Measurements from ENCODE around the gene CST9. TPM values are rescaled to one million over a fixed set of nuclear protein-coding genes. Genes with fewer than 3 reads are reported as not detected.

Gene CST9
- total and polyA plus RNA-seq, 9 of the 15 experiments (the other 6 are each of a cell fraction or from before 2014, with no cell fraction given): not detected

GRCh38 chr20:23637282-23638221 is 31.8 kb upstream of the CST9 start, which contains the start of gene CST3 (continued):
- TF ChIP-seq HDAC1 (IDR thresholded peaks at IDR 0.05) (peak in 1 of 2 experiments; percentile 41; a peak in 1 of 4 replicates), ZFP36 (IDR thresholded peaks at IDR 0.05; ENCODE audit: low read depth, low read length, partially characterized antibody) (peak; percentile 55), KAT2B (IDR thresholded peaks at IDR 0.05; ENCODE audit: low read depth, low read length) (no peak), ERF (CRISPR knock-in tag; IDR thresholded peaks at IDR 0.05) (0 out of 2 replicates have a peak, but pooled peaks have one; percentile 43), BRD4 (IDR thresholded peaks at IDR 0.05) (peak; percentile 85; the same call in 1 of the 2 replicates), NRF1 (conservative IDR thresholded peaks at IDR 0.05 in 1 of 2, IDR thresholded peaks at IDR 0.05 in 1 of 2) (peak; percentile 70 to 71), MYC (IDR thresholded peaks at IDR 0.05; ENCODE audit: low read depth, low read length) (peak; percentile 66), MYC (CRISPR knock-in tag; IDR thresholded peaks at IDR 0.05; ENCODE audit: borderline replicate concordance, low read depth) (no peak), ESRRA (IDR thresholded peaks at IDR 0.05; ENCODE audit: borderline replicate concordance, low read depth) (peak; percentile 56; the same call in 1 of the 2 replicates), PML (IDR thresholded peaks at IDR 0.05; ENCODE audit: low read length) (peak; percentile 29; the same call in 1 of the 2 replicates), NCOR1 (IDR thresholded peaks at IDR 0.05) (no peak), RBFOX2 (IDR thresholded peaks at IDR 0.05; ENCODE audit: low read depth, low read length) (peak; percentile 93), EP400 (IDR thresholded peaks at IDR 0.05) (peak; percentile 50; the same call in 1 of the 2 replicates), KDM5B (IDR thresholded peaks at IDR 0.05; ENCODE audit: insufficient replicate concordance, low read depth, low read length) (peak; percentile 76), RBM22 (IDR thresholded peaks at IDR 0.05; ENCODE audit: low read depth, low read length, poor library complexity, severe bottlenecking) (peak; percentile 76), SUPT5H (IDR thresholded peaks at IDR 0.05) (peak; percentile 62)
- TF ChIP-seq, protein P1, sequence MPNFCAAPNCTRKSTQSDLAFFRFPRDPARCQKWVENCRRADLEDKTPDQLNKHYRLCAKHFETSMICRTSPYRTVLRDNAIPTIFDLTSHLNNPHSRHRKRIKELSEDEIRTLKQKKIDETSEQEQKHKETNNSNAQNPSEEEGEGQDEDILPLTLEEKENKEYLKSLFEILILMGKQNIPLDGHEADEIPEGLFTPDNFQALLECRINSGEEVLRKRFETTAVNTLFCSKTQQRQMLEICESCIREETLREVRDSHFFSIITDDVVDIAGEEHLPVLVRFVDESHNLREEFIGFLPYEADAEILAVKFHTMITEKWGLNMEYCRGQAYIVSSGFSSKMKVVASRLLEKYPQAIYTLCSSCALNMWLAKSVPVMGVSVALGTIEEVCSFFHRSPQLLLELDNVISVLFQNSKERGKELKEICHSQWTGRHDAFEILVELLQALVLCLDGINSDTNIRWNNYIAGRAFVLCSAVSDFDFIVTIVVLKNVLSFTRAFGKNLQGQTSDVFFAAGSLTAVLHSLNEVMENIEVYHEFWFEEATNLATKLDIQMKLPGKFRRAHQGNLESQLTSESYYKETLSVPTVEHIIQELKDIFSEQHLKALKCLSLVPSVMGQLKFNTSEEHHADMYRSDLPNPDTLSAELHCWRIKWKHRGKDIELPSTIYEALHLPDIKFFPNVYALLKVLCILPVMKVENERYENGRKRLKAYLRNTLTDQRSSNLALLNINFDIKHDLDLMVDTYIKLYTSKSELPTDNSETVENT (CRISPR knock-in tag; IDR thresholded peaks at IDR 0.05): 0 out of 2 replicates have a peak, but pooled peaks have one; percentile 11
- TF ChIP-seq, protein P2, sequence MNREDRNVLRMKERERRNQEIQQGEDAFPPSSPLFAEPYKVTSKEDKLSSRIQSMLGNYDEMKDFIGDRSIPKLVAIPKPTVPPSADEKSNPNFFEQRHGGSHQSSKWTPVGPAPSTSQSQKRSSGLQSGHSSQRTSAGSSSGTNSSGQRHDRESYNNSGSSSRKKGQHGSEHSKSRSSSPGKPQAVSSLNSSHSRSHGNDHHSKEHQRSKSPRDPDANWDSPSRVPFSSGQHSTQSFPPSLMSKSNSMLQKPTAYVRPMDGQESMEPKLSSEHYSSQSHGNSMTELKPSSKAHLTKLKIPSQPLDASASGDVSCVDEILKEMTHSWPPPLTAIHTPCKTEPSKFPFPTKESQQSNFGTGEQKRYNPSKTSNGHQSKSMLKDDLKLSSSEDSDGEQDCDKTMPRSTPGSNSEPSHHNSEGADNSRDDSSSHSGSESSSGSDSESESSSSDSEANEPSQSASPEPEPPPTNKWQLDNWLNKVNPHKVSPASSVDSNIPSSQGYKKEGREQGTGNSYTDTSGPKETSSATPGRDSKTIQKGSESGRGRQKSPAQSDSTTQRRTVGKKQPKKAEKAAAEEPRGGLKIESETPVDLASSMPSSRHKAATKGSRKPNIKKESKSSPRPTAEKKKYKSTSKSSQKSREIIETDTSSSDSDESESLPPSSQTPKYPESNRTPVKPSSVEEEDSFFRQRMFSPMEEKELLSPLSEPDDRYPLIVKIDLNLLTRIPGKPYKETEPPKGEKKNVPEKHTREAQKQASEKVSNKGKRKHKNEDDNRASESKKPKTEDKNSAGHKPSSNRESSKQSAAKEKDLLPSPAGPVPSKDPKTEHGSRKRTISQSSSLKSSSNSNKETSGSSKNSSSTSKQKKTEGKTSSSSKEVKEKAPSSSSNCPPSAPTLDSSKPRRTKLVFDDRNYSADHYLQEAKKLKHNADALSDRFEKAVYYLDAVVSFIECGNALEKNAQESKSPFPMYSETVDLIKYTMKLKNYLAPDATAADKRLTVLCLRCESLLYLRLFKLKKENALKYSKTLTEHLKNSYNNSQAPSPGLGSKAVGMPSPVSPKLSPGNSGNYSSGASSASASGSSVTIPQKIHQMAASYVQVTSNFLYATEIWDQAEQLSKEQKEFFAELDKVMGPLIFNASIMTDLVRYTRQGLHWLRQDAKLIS (CRISPR knock-in tag; IDR thresholded peaks at IDR 0.05): 0 out of 2 replicates have a peak, but pooled peaks have one; percentile 28
- TF ChIP-seq, protein P3, sequence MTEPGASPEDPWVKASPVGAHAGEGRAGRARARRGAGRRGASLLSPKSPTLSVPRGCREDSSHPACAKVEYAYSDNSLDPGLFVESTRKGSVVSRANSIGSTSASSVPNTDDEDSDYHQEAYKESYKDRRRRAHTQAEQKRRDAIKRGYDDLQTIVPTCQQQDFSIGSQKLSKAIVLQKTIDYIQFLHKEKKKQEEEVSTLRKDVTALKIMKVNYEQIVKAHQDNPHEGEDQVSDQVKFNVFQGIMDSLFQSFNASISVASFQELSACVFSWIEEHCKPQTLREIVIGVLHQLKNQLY (CRISPR knock-in tag; conservative IDR thresholded peaks at IDR 0.05): no peak
